ENCODE results near the gene DUS3L.

DUS3L gene

DNA sequence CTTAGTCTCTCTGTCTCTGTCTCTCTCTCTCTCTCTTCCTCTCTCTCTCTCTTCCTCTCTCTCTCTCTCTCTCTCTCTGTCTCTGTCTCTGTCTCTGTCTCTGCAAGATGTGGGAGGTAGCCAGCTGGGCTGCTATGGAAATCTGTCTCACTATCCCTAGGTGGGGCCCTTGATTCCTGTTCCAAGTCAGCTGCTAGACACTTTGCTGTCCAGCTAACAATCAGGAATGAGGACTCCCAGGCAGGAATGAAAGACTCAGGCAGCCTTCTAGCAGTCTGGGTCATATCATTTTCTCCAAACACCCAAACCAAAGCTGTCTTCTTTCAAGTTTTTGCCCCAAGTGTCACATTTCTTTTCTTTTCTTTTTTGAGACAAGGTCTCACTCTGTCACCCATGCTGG, 47.3 kb downstream of the DUS3L start:
- TF ChIP-seq CTCF (IDR thresholded peaks at IDR 0.05; ENCODE audit: low read depth, low read length, missing control alignments): no peak
- no peak overlapping the region for H3K4me3 ChIP-seq (replicated peaks; ENCODE audit: low read depth, low read length)
- DNase-seq (ENCODE audit: extremely low read depth, low read depth): no peak

DNA sequence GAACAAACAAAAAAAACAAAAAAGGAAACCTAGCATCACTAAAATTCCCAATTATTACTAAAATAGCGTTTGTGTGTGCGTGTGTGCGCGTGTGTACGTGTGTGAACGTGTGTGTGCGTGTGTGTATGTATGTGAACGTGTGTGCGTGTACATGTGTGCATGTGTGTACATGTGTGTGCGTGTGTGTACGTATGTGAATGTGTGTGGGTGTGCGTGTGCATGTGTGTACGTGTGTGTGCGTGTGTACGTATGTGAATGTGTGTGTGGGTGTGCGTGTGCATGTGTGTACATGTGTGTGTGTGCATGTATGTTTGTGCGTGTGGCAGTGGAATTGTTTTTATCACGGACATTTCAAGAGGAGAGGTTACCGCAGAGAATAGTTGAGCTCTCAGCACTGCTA, 48.9 kb downstream of the DUS3L start:
- DNase-seq (ENCODE audit: extremely low read depth, low read depth): no peak
- TF ChIP-seq CTCF (IDR thresholded peaks at IDR 0.05; ENCODE audit: low read depth, low read length, missing control alignments): no peak
- H3K4me3 ChIP-seq (replicated peaks; ENCODE audit: low read depth, low read length): no peak overlapping the region

DNA sequence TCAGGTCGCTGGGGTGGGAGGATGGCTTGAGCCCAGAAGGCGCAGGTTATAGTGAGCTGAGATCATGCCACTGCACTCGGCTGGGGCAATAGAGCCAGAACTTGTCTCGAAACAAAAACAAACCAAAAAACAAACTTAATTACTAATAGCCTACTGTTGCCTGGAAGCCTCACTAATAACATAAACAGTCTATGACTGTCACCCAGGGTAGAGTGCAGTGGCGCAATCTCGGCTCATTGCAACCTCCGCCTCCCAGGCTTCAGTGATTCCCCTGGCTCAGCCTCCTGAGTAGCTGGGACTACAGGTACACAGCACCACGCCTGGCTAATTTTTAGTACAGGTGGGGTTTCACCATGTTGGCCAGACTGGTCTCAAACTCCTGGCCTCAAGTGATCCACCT, 52.5 kb downstream of the DUS3L start:
- TF ChIP-seq CTCF (IDR thresholded peaks at IDR 0.05; ENCODE audit: low read depth, low read length, missing control alignments): no peak
- no peak overlapping the region for H3K4me3 ChIP-seq (replicated peaks; ENCODE audit: low read depth, low read length)
- DNase-seq (ENCODE audit: extremely low read depth, low read depth): no peak
